ENCODE results near the gene HACL1.

Gene HACL1

GRCh38 chr3:15578289-15578867 lies 23.0 kb downstream of the HACL1 start:
- H3K4me3 ChIP-seq (ENCODE audit: low read depth, low read length) = no peak overlapping the region
- TF ChIP-seq CTCF (IDR thresholded peaks at IDR 0.05; ENCODE audit: low read depth, low read length) = no peak

GRCh38 chr3:15576475-15576874 lies 24.9 kb downstream of the HACL1 start:
- no peak overlapping the region for H3K4me3 ChIP-seq (ENCODE audit: low read depth, low read length)
- no peak for TF ChIP-seq CTCF (IDR thresholded peaks at IDR 0.05; ENCODE audit: low read depth, low read length)

- TF ChIP-seq CTCF (IDR thresholded peaks at IDR 0.05; ENCODE audit: low read depth, low read length) = no peak
- H3K4me3 ChIP-seq (ENCODE audit: low read depth, low read length) = no peak overlapping the region
Observed at GRCh38 chr3:15575446-15575845, 25.9 kb downstream of the HACL1 start.

- TF ChIP-seq CTCF (IDR thresholded peaks at IDR 0.05; ENCODE audit: low read depth, low read length) = no peak
- H3K4me3 ChIP-seq (ENCODE audit: low read depth, low read length) = no peak overlapping the region
Observed at GRCh38 chr3:15572138-15572537, 29.2 kb downstream of the HACL1 start.

GRCh38 chr3:15563190-15563589 lies 38.2 kb downstream of the HACL1 start:
- H3K4me3 ChIP-seq (ENCODE audit: low read depth, low read length) = no peak overlapping the region
- TF ChIP-seq CTCF (IDR thresholded peaks at IDR 0.05; ENCODE audit: low read depth, low read length) = no peak

- no peak overlapping the region for H3K4me3 ChIP-seq (ENCODE audit: low read depth, low read length)
- no peak for TF ChIP-seq CTCF (IDR thresholded peaks at IDR 0.05; ENCODE audit: low read depth, low read length)
Observed at GRCh38 chr3:15562560-15562959, 38.8 kb downstream of the HACL1 start.

- H3K4me3 ChIP-seq (ENCODE audit: low read depth, low read length) = no peak overlapping the region
- TF ChIP-seq CTCF (IDR thresholded peaks at IDR 0.05; ENCODE audit: low read depth, low read length) = no peak
Observed at GRCh38 chr3:15558581-15558980, 42.8 kb downstream of the HACL1 start.
